ENCODE measurements around the gene SERPINA5.

SERPINA5 gene

GRCh38 chr14:94611179-94611578, 30.0 kb downstream of the SERPINA5 start:
- DNase-seq (ENCODE audit: extremely low read depth, low read depth): no peak
- H3K4me3 ChIP-seq (replicated peaks; ENCODE audit: low read depth, low read length): no peak overlapping the region
- no peak for TF ChIP-seq CTCF (IDR thresholded peaks at IDR 0.05; ENCODE audit: low read depth, low read length, missing control alignments)

- no peak within 1 kb of the TSS for H3K4me3 ChIP-seq (replicated peaks; ENCODE audit: low read depth, low read length)
- DNase-seq (ENCODE audit: extremely low read depth, low read depth): no peak
- TF ChIP-seq CTCF (IDR thresholded peaks at IDR 0.05; ENCODE audit: low read depth, low read length, missing control alignments): no peak
Measured at GRCh38 chr14:94612174-94612573, 30.9 kb downstream of the SERPINA5 start, which contains the start of gene SERPINA3. TSS of gene SERPINA3 (plus strand) at chr14:94612391. CDS start at chr14:94614442, 2,051 bp downstream.

DNA sequence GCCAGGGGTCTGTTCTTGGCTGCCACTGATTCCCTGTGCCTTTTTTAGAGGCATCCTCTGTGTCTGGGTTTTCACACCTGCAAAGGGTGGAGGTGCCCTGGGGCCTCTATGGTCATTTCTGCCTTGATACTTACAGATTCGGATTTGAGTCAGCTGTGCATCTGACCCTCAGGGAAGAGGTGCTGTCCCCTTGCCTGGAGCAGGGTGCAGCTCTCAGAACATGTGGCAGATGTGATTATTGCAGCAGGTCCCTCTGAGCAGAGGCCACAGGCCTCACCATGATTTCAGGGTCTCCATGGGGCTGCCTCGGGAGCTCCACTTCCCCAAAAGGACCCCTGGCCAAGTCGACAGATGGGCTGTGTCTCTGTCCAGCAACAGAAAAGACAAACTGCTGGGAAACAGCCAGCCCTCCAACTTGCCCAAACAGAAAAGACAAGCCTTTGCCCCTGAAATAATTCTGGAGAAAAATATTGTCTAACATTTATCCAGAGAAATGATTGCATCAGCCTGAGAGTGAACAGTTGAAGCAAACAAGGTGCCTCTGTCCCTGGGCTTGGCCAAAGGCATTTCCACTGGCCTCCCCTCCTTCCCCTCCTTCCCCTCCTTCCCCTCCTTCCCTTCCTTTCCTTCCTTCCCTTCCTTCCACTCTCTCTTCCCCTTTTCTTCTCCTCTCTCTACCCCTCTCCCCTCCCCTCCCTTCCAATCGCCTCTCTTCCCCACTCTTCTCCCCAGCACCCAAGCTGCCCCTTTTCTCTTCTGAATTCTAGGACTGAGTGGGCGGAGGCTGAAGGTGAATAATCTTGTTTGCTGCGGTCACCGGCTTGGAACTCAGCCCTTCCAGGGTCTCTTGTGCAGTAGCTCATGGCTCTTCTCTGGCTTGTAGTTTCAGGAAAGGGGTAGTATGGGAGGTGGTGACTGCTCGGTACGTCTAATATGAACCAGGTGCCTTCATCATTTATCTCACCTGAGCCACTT, 31.6 kb downstream of the SERPINA5 start:
- no peak for DNase-seq (ENCODE audit: extremely low read depth, low read depth)

GRCh38 chr14:94613720-94614644, 32.8 kb downstream of the SERPINA5 start:
- no peak for TF ChIP-seq CTCF (IDR thresholded peaks at IDR 0.05; ENCODE audit: low read depth, low read length, missing control alignments)
- DNase-seq (ENCODE audit: extremely low read depth, low read depth): no peak
- no peak overlapping the region for H3K4me3 ChIP-seq (replicated peaks; ENCODE audit: low read depth, low read length)

More for the DNA sequence above, 31.6 kb downstream of the SERPINA5 start:
- no peak overlapping the region for H3K4me3 ChIP-seq (replicated peaks; ENCODE audit: low read depth, low read length)
- no peak for TF ChIP-seq CTCF (IDR thresholded peaks at IDR 0.05; ENCODE audit: low read depth, low read length, missing control alignments)

DNA sequence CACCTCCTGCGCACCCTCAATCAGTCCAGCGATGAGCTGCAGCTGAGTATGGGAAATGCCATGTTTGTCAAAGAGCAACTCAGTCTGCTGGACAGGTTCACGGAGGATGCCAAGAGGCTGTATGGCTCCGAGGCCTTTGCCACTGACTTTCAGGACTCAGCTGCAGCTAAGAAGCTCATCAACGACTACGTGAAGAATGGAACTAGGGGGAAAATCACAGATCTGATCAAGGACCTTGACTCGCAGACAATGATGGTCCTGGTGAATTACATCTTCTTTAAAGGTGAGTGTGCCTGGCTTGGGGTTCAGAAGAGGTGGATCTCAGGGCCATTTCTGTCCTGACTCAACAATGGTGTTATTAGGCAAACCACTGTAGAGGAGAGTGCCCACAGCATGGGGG, 33.6 kb downstream of the SERPINA5 start:
- no peak for TF ChIP-seq CTCF (IDR thresholded peaks at IDR 0.05; ENCODE audit: low read depth, low read length, missing control alignments)
- no peak overlapping the region for H3K4me3 ChIP-seq (replicated peaks; ENCODE audit: low read depth, low read length)
- no peak for DNase-seq (ENCODE audit: extremely low read depth, low read depth)

DNA sequence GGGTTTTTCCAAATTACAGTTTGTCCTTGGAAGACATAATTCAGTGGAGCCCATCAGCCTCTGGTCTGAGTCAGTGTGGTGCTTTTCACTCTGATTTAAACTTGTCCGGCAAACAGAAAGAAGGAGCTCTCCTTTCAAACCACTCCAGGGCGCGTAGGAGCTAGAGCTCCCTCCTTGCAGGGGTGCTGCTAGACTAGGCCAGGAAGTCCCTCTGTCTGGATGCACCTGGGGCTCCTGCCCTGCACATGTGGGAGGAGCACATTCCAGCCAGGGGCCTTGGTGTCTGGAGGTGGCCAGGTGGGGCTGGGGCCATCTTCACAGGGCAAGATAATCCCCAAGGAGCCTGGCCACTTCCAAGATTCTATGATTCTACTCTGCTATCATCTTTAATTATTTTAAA, 34.0 kb downstream of the SERPINA5 start:
- no peak for DNase-seq (ENCODE audit: extremely low read depth, low read depth)
- H3K4me3 ChIP-seq (replicated peaks; ENCODE audit: low read depth, low read length): no peak overlapping the region
- no peak for TF ChIP-seq CTCF (IDR thresholded peaks at IDR 0.05; ENCODE audit: low read depth, low read length, missing control alignments)

All from HFF-Myc (cell line).